Measurements from ENCODE around the gene UBE3C.
"Not testable (repeated sequence)": the region's sequence is repeated elsewhere in the genome, so short reads cannot be mapped to it uniquely, and the experiment has no call there.

The UBE3C gene

DNA sequence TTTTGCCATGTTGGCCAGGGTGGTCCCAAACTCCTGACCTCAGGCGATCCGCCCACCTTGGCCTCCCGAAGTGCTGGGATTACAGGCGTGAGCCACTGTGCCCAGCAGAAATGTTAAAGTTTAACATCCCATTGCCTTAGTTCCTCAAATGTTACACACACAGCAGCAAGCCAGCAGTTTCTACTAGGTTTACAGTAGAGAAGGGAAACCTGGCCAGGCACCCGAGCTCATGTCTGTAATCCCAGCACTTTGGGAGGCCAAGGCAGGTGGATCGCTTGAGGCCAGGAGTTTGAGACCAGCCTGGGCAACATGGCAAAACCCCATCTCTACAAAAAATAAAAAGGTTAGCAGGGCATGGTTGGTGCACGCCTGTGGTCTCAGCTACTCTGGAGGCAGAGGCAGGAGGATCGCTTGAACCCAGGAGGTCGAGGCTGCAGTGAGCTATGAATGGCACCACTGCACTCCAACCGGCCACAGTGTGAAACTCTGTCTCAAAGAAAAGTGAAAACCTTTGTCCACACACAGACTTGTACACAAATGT, 135.4 kb downstream of the UBE3C start:
- not testable (repeated sequence) for DNase-seq

DNA sequence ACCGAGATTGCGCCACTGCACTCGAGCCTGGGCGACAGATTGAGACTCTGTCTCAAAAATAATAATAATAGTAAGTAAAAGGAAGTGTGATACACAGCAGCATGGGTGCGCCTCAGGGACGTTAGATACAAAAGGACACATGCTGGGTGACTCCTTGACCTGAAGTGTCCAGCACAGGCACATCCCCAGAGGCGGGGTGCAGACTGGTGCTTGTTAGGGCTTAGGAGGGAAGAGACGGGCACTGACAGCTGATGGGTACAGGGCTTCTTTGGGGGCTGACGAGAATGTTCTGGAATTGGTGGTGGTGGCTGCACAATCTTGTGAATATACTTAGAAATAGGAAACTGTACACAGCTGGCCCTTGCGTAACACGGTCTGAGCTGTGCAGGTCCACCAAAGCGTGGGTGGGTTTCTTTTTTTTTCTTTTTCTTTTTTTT, 136.3 kb downstream of the UBE3C start:
- DNase-seq = no peak

DNA sequence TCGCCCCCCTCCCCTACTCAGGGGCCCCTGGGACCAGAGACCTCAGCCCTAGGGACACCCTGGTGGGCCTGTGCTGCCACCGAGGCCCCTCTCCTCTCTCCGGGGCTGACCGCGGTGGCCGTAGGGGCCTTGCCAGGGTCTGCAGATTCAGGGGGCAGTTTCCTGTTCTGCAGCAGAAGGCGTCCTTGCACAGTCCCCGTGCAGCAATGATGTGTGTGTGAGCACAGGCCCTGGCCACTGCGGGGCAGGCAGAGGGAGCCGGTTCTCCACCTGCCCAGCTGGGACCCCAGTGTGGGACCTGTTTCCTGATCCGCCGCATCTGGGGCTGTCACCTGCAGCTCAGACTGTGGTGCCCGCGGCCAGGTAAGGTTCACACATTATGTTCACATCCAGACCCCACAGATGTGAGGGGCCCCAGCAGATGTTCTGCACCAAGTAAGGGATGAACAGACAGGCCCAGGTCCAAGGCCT, 137.4 kb downstream of the UBE3C start:
- DNase-seq = no peak

DNA sequence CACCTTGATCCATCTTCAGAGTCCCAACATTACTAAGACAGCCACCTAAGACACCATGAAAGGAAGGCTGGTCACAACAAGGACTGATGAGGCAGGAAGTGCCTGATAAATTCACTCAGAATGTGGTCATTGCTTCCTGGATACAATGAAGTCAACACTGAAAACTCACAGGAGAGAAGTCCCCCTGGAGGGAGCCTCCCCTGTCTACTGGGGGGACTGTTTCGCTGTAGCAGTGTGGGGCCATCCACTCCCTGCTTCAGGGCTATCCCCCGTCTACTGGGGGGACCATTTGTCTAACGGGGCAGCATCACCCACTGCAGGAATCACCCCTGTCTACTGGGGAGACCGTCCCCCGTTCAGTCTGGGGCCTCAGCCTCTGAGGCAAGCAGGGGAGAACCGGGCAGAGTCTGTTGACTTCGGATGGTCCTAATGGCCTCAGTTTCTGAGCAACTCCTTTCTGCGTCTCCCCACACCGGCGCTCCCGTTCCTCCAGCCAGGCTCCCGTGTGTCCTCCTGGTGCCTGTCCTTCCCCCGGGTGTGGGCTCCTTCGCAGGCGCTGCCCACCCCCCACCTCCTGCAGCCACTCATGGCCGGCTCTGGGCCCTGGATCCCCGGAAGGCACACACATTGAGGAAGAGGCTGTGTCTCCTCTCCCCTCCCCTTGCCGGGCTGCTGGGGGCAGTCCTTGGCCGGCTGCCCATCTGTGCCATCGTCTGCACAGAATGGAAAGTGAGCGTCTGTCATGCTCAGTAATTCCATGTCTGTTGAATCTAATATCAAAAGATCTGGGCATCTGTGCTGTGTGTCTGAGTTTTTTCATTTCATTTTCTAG, 138.2 kb downstream of the UBE3C start:
- peak; percentile 51 to 82 for DNase-seq

DNA sequence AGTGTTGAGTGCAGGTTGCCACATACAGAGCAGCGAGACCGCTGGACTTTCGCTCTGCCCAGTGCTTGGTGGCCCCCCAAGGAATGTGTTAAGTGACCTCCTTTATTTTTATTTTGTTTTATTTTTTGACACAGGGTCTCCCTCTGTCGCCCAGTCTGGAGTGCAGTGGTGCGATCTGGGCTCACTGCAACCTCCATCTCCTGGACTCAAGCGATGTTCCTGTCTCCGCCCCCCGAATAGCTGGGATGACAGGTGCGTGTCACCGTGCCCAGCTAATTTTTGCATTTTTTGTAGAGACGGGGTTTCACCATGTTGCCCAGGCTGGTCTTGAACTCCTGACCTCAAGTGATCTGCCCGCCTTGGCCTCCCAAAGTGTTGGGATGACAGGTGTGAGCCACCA, 138.8 kb downstream of the UBE3C start:
- DNase-seq = not testable (repeated sequence)

DNA sequence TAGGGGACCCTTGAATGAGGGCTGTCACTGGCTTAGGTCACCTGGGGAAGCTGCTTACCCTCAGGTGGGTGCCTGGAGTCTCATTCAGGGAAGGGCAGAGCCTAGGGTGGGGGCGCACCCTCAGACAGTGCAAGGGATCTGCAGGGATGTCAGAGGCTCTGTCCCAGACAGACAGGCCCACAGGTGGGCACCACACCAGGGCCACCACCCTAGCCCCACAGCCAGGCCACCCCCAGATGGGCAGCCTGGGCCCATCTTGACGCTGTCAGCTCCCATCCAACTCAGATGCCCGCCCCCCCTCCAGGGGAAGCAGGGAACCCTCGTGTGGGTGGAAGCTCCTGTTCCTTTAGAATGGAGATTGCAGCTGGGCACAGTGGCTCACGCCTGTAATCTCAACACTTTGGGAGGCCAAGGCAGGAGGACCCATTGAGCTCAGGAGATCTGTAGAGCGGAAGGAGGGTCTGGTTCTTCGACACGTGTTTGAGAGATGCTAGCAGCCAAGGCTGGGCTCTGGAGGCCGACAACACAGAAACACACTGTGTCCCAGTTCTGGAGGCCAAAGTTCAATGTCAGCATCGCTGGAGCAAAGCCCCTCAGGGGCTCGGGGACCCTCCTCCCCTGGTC, 139.6 kb downstream of the UBE3C start:
- no peak for DNase-seq

DNA sequence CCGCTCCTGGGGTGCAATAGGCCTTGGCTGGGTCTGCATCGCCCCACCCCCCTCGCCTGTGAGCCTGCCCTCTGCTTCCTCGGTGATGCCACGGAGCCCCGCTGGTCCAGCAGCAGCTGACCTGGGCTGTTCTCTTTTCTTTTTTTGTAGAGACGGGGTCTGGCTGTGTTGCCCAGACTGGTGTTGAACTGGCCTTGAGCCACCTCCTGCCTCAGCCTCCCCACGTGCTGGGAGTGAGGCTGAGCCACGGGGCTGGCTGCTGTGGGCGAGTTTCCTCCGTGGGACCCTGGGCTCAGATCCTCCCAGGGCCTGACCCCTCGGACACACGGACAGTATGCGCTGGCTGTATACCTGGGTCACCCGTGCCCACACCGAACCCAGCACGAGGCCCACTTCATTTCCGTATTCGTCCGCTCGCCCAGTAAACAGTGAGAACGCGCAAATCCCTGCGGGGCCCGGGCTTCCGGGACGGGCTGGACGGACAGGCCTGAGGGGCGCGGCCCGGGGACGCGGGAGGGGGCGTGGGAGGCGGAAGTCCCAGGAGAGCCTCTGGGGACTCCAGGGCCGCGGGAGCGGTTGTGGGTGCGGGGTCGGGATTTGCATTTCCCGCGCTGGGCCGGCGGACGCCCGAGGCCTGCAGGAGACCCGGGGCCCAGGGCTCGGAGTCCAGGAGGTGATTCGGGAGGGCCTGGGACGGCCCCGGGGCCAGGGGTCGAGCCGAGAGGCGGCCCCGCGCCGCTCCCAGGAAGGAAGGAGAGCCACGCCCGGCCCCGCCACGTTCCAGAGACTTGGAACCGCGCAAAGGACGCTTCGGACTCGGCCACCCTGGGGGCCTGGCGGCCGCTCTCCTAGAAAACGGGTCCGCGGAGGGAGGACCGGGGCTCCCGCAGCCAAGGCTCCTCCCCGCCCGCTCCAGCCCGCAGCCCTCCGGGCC, 140.3 kb downstream of the UBE3C start:
- no peak for DNase-seq

DNA sequence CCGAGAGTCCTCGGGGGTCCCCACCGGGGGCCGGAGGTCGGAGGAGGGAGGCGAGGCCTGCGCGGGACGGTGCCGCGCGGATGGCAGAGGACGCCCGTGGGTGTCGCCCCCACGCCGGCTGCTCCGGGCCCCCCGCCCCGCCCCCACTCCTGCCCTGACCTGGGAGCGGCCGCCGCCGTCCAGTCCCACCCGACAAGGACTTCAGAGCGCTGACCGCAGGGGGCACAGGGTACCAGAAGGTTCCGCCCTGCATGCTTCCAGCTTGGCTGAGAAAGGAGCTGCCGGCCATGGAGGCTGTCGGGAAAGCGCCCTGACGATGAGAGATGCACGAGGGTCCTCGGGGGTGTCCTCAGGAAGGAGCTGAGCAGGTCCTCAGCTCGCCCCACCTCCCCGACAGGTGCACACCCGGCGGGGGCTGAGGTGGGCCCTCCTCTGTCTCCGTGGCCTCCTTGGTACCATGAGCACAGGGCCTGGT, 141.1 kb downstream of the UBE3C start:
- DNase-seq = no peak

DNA sequence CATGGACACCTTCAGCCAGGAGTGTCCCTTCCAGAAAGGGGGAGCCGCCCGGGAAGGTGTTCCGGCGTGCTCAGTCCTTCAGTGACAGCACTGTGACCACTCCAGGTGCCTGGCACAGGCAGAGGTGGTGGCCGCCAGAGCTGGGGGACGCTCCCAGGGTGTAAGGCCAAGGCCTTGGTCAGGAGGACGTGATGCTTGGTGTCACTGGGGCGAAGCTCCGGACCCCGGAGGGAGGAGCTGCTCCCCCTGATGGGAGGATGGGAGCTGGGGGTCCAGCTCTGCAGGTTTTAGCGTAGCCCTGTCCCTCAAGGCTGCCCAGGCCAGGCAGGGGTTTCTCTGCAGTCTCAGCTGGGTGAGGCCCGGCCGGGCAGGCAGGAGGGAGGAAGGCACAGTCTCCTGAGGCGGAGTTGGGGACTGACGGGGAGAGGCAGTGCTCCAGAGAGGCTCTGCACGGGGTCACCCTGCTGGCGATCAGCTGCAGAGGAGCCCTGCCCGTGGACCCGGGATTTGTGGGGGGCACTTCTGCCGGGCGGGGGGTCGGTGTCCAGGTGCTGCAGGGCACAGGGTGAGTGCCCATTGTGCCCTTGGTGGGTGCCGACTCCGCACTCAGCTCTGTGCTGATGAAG, 141.6 kb downstream of the UBE3C start:
- DNase-seq = no peak

DNA sequence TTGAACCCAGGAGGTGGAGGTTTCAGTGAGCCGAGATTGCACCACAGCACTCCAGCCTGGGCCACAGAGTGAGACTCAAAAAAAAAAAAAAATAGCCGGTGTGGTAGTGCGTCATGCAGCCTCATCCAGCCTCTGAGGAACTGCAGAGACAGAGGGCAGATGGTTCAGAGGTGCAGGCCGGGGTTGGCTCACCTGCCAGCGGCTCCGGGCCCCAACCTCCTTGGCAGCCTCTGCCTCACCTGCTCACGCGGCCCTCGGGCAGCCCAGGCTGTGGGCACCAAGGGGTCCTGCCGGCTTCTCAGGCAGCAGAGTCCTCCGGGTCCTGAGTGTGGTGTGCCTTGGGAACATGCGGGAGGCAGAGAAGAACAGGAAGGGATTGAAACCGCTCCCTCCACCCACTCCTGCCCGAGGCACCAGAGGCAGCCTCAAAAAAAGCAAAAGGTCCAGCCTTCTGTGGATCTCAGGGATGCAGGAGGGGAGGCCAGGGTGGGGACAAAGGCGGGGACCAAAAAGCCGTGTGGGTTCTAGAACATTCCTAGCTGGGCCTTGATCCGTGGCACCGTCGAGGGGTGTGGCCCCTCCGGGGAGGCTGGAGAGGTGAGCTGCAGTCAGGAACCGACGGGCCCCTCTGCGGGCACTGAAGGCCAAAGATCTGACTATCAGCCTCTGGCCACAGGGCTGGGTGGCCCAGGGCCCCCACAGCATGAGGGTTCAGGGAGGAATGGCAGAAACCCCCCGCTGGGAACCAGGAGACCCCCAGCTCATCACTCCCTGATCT, 142.7 kb downstream of the UBE3C start:
- DNase-seq = no peak

DNA sequence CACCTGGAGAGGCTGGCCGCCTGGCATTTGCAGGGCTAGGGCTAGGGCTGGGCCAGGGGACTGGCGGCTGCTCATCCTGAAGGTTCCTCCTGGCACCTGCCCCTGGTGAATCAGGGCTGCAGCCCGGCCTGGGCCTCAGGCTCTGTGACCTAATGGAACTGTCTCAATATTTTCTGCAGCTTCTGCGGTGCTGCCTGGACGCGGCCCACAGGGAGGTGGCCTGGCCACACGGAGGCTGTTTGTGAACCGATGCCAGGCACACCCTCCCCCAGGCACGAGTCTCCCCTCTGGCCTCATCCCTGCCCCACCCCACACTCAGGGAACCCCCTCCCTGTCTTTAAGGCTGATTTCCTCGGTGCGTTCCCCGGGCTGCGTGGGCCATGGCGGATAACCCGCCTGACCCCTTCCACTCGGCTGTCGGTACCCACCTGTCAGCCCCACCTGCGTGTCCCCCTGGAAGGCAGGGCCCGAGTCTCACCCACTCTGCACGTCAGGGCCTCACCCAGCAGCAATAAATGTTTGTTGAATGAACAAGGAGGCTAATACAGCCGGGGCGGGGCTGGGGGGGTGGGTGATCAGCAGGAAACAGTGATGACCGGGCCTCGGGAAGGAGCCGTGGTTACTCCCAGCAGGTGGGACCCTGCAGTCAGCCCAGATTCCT, 143.5 kb downstream of the UBE3C start:
- DNase-seq = no peak

DNA sequence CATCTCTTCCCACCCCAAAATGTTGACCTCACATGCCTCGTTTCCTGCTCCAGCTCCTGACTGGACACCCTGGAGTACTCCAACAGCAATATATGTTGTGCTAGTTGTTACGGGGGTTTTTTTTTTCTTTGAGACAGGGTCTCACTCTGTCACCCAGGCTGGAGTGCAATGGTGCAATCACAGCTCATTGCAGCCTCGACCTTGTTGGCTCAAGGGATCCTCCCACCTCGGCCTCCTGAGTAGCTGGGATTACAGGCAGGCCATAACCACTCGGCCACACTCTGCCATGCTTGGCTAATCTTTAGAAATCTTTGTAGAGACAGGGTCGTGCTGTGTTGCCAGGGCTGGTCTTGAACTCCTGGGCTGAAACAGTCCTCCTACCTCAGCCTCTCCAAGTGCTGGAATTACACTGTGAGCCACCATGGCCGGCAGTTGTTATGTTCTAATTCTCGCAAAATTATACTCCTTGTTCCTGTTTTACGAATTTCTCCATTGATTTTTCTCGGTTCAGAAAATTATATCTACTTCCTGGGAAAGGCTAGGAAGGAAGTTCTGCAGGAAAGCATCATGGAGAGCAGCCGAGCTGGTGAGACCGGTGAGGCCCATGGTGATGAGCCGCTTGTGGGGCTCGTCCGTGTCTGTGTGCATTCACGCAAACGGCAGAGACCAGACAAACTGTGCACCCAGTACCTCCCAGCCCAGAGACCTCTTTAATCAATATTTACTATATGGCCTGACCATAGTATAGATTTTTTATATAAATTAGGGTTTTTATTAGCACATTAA, 145.7 kb downstream of the UBE3C start:
- no peak for DNase-seq

DNA sequence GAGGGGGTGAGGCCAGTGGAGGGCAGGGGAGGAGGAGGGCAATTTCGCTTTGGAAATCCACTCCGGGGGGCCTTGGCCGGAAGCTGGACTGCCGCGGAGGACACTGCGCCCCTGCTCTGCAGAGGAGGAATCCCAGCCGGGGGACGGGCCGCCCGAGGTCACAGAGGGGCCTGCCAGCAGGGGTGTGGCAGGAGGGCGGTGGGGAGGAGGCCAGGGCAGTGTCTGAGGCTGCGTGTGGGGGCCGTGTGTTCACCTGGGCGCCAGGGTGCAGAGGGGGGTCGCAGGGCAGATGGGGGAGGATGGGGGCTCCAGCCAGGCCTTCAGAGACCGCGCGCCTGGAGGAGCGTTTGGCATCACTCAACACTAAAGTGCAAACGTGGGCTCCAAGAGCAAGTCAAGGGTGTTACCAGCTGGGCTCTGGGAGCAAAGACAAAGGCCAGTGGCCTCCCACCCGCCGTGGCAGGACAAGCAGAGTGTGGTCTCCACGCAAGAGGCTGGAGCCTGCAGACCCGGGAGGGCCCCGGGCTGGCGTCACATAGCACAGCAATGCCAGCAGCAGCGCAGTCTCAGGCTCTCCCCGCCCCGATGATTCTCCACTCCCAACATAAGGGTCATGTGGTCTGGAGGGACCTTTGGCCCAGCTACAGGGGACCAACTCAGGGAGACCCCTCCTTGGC, 152.8 kb downstream of the UBE3C start:
- no peak for DNase-seq

DNA sequence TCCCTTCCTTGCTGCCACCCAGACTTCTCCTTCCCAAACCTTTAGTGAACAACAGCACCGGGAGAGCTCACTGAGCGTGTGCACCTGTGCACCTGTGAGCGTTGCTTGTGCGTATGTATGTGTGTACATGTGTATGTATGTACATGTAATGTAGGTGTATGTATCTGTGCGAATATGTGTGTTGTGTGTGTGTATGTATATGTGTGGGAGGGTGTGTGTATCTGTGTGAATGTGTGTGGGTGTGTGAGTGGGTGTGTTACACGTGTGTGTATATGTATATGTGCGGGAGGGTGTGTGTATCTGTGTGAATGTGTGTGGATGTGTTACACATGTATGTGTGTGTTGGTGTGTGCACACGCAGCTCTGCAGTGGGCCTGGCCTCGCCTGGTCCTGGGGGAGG, 153.5 kb downstream of the UBE3C start:
- DNase-seq = no peak

DNA sequence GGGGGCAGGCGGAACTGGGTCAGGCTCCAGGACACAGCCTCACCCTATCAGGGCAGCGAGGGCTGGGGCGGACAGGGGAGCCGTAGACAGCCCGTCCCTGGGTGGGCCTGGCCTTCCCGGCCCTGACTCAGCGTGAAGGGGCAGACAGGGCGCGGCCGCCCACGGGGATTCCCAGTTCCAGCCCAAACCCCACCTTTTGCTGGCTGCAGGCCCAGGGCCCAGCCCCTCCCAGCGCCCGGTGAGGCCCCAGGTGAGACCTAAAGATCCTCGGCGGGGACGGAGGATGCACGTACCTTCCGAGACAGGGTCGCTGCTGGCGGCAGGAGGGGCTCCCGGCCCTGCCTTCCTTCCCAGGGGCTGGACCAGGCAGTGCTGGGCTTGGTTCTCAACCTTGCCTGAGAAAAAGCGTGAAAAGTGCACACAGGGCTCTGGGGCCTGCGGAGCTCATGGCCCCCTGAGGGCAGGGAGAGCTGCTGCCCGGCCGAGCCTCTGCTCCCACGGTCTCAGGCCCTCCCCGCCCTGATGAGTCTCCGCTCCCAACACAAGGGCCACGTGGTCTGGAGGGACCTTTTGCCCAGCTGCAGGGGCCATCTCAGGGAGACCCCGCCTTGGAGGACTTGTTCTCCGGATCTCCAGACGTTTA, 154.2 kb downstream of the UBE3C start:
- no peak for DNase-seq

DNA sequence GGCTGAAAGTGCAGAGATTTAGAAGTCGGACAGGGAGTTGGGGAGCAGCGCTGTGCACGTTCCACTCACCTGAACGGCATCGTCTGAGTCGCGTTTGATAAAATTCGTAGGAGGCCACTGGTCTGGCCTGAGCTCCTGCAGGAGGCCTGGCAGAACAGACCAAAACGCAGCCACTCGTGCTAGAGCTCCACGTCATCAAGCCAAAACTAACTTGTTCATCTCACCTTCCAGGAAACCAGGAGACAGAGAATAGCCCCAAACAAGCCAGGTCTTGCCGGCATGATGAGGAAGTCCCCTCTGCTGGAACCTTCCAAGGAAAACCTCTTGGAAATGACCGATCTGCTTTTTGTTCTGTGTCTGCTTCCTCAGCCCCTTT, 154.7 kb downstream of the UBE3C start:
- DNase-seq = no peak

DNA sequence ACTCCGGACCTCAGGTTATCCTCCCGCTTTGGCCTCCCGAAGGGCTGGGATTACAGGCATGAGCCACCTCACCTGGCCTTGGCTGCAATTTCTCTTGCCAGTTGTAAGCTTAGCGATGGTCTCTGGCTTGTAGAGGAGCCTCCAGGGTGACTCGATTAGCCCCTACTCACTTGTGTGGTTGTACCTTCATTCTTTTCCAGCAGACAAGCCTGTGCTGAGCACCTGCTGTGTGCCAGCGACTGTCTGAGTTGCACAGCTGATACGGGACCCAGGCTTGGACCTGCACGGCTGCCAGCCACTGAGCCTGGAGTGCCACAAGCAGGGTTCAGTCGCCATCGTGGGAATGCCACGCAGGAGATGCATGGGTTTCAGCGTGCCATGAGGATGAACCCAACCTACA, 156.0 kb downstream of the UBE3C start:
- no peak for DNase-seq

DNA sequence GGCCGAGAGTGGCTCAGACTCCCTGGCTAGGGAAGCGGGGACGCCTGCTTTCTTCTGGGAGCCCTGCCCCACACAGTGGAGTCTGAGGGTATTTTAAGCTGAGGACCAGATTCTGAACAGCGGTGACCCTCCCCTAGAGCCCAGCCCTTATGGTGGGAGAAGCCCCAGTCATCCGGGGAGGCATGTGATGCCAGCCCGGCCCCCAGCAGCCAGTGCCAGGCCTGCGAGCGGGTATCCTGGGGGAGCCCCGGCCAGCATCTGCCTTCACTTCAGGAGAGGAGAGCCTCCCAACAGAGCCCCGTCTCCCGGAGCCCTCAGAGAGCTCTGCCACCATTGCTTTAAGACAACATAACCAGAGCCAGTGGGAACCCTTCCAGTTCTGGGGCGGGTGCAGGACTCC, 156.6 kb downstream of the UBE3C start:
- no peak for DNase-seq

DNA sequence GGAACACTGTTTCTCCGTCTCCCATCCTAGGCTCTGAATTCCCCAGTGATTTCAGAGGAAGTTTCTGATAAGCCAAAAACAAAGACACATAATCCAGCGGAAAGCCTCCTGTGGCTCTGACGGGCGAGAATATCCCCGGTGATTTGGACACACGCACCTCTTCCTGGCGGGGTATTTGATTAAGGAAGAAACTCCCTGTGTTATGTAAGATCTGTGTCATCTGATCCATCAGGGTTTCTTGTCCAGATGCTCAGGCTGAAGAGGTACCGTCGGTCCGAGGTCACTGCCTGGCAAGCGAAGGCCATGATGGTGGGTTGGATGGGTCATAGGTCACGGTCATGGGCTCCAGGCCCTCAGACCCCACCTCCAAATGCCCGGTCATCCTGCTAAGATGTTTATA, 158.5 kb downstream of the UBE3C start:
- DNase-seq = no peak

Data from NCI-H524 (cell line).